ENCODE data around the gene SH3PXD2B. TPM values are rescaled to one million over a fixed set of nuclear protein-coding genes. Genes with fewer than 3 reads are reported as not detected.

Gene SH3PXD2B
- not detected for polyA plus RNA-seq (ENCODE audit: low read depth in 6 of 6)

- ATAC-seq (ENCODE audit: low read depth in 2 of 2) (peak; percentile 70 to 74), DNase-seq (peak; percentile 16)
- peak within 1 kb of the TSS; percentile 78 to 92 (median 86) for H3K4me3 Mint-ChIP-seq
- H3K27me3 Mint-ChIP-seq, result peaks cover 45 to 63% (median 54%) of the 10 kb centered on the region in 3 donors
- H3K27ac Mint-ChIP-seq, result peak within 1 kb of the TSS in 2 of 6 donors; percentile 8 to 72
- peaks cover 0 to 7% of the 10 kb centered on the region in 2 donors for H3K36me3 Mint-ChIP-seq
- peaks cover 11 to 22% (median 21%) of the 10 kb centered on the region in 3 donors for H3K4me1 Mint-ChIP-seq
- no peaks in the 10 kb centered on the region for H3K9me3 Mint-ChIP-seq
Measured at GRCh38 chr5:172454358-172455086, at the start of gene SH3PXD2B. TSS of gene SH3PXD2B (minus strand) at chr5:172454525. CDS start at chr5:172454352, 173 bp downstream.

GRCh38 chr5:172502969-172503368 is 48.6 kb upstream of the SH3PXD2B start:
- Mint-ChIP-seq H3K4me3 (no peak overlapping the region), H3K27me3 (peaks cover 11 to 39% (median 37%) of the 10 kb centered on the region in 3 donors), H3K9me3 (peaks cover 0 to 5% (median 0%) of the 10 kb centered on the region in 7 donors), H3K4me1 (no peaks in the 10 kb centered on the region), H3K36me3 (no peaks in the 10 kb centered on the region), H3K27ac (no peak overlapping the region)
- no peak for DNase-seq
- ATAC-seq (ENCODE audit: low read depth in 2 of 2), result no peak

- Mint-ChIP-seq H3K4me3 (no peak overlapping the region), H3K27me3 (peaks cover 11 to 39% (median 33%) of the 10 kb centered on the region in 3 donors), H3K9me3 (peaks cover 0 to 3% (median 0%) of the 10 kb centered on the region in 7 donors), H3K4me1 (no peaks in the 10 kb centered on the region), H3K27ac (no peak overlapping the region), H3K36me3 (no peaks in the 10 kb centered on the region)
- no peak for DNase-seq
- no peak for ATAC-seq (ENCODE audit: low read depth in 2 of 2)
Measured at GRCh38 chr5:172502410-172502809, 48.1 kb upstream of the SH3PXD2B start.

GRCh38 chr5:172501708-172502320 is 47.5 kb upstream of the SH3PXD2B start:
- Mint-ChIP-seq H3K27me3 (peaks cover 15 to 39% (median 27%) of the 10 kb centered on the region in 3 donors), H3K4me1 (no peaks in the 10 kb centered on the region), H3K4me3 (no peak overlapping the region), H3K36me3 (no peaks in the 10 kb centered on the region), H3K27ac (no peak overlapping the region), H3K9me3 (no peaks in the 10 kb centered on the region)
- ATAC-seq (ENCODE audit: low read depth in 2 of 2) (no peak), DNase-seq (no peak)

- no peak for DNase-seq
- H3K27ac Mint-ChIP-seq, result no peak overlapping the region
- peaks cover 12 to 34% (median 16%) of the 10 kb centered on the region in 3 donors for H3K27me3 Mint-ChIP-seq
- H3K4me1 Mint-ChIP-seq, result no peaks in the 10 kb centered on the region
- no peak overlapping the region for H3K4me3 Mint-ChIP-seq
- no peak for ATAC-seq (ENCODE audit: low read depth in 2 of 2)
- H3K36me3 Mint-ChIP-seq, result no peaks in the 10 kb centered on the region
- peaks cover 0 to 9% (median 3%) of the 10 kb centered on the region in 7 donors for H3K9me3 Mint-ChIP-seq
Measured at GRCh38 chr5:172499287-172499686, 45.0 kb upstream of the SH3PXD2B start.

GRCh38 chr5:172498431-172499129 is 44.3 kb upstream of the SH3PXD2B start:
- Mint-ChIP-seq H3K27ac (no peak overlapping the region), H3K9me3 (peaks cover 0 to 11% (median 3%) of the 10 kb centered on the region in 7 donors), H3K4me3 (no peak overlapping the region), H3K27me3 (peaks cover 12 to 41% (median 22%) of the 10 kb centered on the region in 3 donors), H3K36me3 (no peaks in the 10 kb centered on the region), H3K4me1 (no peaks in the 10 kb centered on the region)
- DNase-seq (no peak), ATAC-seq (ENCODE audit: low read depth in 2 of 2) (no peak)

GRCh38 chr5:172497591-172498255 is 43.4 kb upstream of the SH3PXD2B start:
- no peak overlapping the region for H3K4me3 Mint-ChIP-seq
- no peak for DNase-seq
- peaks cover 0 to 11% (median 3%) of the 10 kb centered on the region in 7 donors for H3K9me3 Mint-ChIP-seq
- H3K4me1 Mint-ChIP-seq, result no peaks in the 10 kb centered on the region
- ATAC-seq (ENCODE audit: low read depth in 2 of 2), result no peak
- no peaks in the 10 kb centered on the region for H3K36me3 Mint-ChIP-seq
- no peak overlapping the region for H3K27ac Mint-ChIP-seq
- peaks cover 12 to 43% (median 22%) of the 10 kb centered on the region in 3 donors for H3K27me3 Mint-ChIP-seq

- Mint-ChIP-seq H3K9me3 (peaks cover 0 to 14% (median 3%) of the 10 kb centered on the region in 7 donors), H3K4me3 (no peak overlapping the region), H3K36me3 (no peaks in the 10 kb centered on the region), H3K4me1 (no peaks in the 10 kb centered on the region), H3K27me3 (peaks cover 9 to 39% (median 20%) of the 10 kb centered on the region in 3 donors), H3K27ac (no peak overlapping the region)
- ATAC-seq (ENCODE audit: low read depth in 2 of 2), result no peak
- no peak for DNase-seq
Measured at GRCh38 chr5:172496671-172497371, 42.5 kb upstream of the SH3PXD2B start.

GRCh38 chr5:172494630-172495505 is 40.5 kb upstream of the SH3PXD2B start:
- no peak for DNase-seq
- Mint-ChIP-seq H3K36me3 (no peaks in the 10 kb centered on the region), H3K4me1 (no peaks in the 10 kb centered on the region), H3K4me3 (no peak overlapping the region), H3K27me3 (peaks cover 7 to 35% (median 16%) of the 10 kb centered on the region in 3 donors), H3K9me3 (peaks cover 0 to 14% (median 3%) of the 10 kb centered on the region in 7 donors), H3K27ac (peak overlapping the region in 1 of 6 donors; percentile 6)
- ATAC-seq (ENCODE audit: low read depth in 2 of 2), result no peak

GRCh38 chr5:172493906-172494305 is 39.6 kb upstream of the SH3PXD2B start:
- H3K4me1 Mint-ChIP-seq, result no peaks in the 10 kb centered on the region
- H3K27me3 Mint-ChIP-seq, result peaks cover 7 to 35% (median 15%) of the 10 kb centered on the region in 3 donors
- H3K27ac Mint-ChIP-seq, result no peak overlapping the region
- DNase-seq, result no peak
- H3K4me3 Mint-ChIP-seq, result no peak overlapping the region
- no peaks in the 10 kb centered on the region for H3K36me3 Mint-ChIP-seq
- ATAC-seq (ENCODE audit: low read depth in 2 of 2), result no peak
- peaks cover 0 to 14% (median 3%) of the 10 kb centered on the region in 7 donors for H3K9me3 Mint-ChIP-seq

- Mint-ChIP-seq H3K4me1 (no peaks in the 10 kb centered on the region), H3K27me3 (peaks cover 4 to 36% (median 12%) of the 10 kb centered on the region in 3 donors), H3K36me3 (no peaks in the 10 kb centered on the region), H3K27ac (no peak overlapping the region), H3K4me3 (no peak overlapping the region), H3K9me3 (peaks cover 0 to 14% (median 3%) of the 10 kb centered on the region in 7 donors)
- ATAC-seq (ENCODE audit: low read depth in 2 of 2), result no peak
- no peak for DNase-seq
Measured at GRCh38 chr5:172493461-172493860, 39.1 kb upstream of the SH3PXD2B start.

GRCh38 chr5:172493002-172493401 is 38.7 kb upstream of the SH3PXD2B start:
- H3K4me1 Mint-ChIP-seq, result no peaks in the 10 kb centered on the region
- no peak overlapping the region for H3K27ac Mint-ChIP-seq
- peak overlapping the region in 1 of 8 donors; percentile 44 for H3K4me3 Mint-ChIP-seq
- H3K27me3 Mint-ChIP-seq, result peaks cover 4 to 39% (median 16%) of the 10 kb centered on the region in 3 donors
- DNase-seq (no peak), ATAC-seq (ENCODE audit: low read depth in 2 of 2) (no peak)
- peaks cover 0 to 14% (median 3%) of the 10 kb centered on the region in 7 donors for H3K9me3 Mint-ChIP-seq
- no peaks in the 10 kb centered on the region for H3K36me3 Mint-ChIP-seq

All from naive B cell (primary cell).